Nephron progenitor cell (in vitro differentiated cells): ENCODE data around the gene PLXNA4.

Source experiments
- DNase-seq: peaks from one replicate; pipeline ENCODE4 v3.0.0; 2021
- H3K27ac Mint-ChIP-seq: 2 replicates; pipeline ENCODE4 v1.8.0; 2021; ENCODE audit warnings: mild to moderate bottlenecking, moderate library complexity, mixed read lengths
- H3K27me3 Mint-ChIP-seq: 2 replicates; pipeline ENCODE4 v1.8.0; 2021; ENCODE audit warnings: mild to moderate bottlenecking, low read depth, mixed read lengths; ENCODE audit not compliant: poor library complexity
- H3K36me3 Mint-ChIP-seq: 2 replicates; pipeline ENCODE4 v1.8.0; 2021; ENCODE audit warnings: low read depth, mixed read lengths
- H3K4me1 Mint-ChIP-seq: 2 replicates; pipeline ENCODE4 v1.8.0; 2021; ENCODE audit warnings: mixed read lengths
- H3K4me3 Mint-ChIP-seq: 2 replicates; pipeline ENCODE4 v1.8.0; 2021; ENCODE audit warnings: mild to moderate bottlenecking, moderate library complexity, mixed read lengths
- H3K9me3 Mint-ChIP-seq: 2 replicates; pipeline ENCODE4 v1.8.0; 2021; ENCODE audit warnings: mild to moderate bottlenecking, moderate library complexity, mixed read lengths
- CTCF ChIP-seq: fragments of 200-600 bp; sonication (generic); IDR thresholded peaks from 2 replicates; pipeline ENCODE4 v1.5.0; 2021; ENCODE audit warnings: antibody characterized with exemption

PLXNA4 gene

DNA sequence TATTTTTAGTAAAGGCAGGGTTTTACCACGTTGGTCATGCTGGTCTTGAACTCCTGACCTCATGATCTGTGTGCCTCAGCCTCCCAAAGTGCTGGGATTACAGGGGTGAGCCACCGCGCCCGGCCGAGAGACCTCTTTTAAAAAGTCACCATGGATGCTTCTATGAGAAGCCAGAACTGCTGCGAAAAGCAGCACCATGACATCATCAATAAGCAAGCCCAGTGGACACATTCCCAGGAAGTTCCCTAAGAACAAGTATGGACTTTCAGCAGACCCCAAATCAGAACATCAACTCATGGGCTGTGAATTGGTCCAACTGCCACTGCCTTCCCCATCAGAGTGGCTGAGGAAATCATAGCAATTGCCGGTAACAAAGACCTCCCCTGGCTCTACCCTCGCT lies 93.4 kb downstream of the PLXNA4 start:
- Mint-ChIP-seq H3K4me3 (no peak overlapping the region), H3K27me3 (peaks cover 41% of the 10 kb centered on the region), H3K4me1 (peaks cover 50% of the 10 kb centered on the region), H3K27ac (no peak overlapping the region), H3K9me3 (no peaks in the 10 kb centered on the region), H3K36me3 (no peaks in the 10 kb centered on the region)
- no peak for TF ChIP-seq CTCF
- DNase-seq = no peak

DNA sequence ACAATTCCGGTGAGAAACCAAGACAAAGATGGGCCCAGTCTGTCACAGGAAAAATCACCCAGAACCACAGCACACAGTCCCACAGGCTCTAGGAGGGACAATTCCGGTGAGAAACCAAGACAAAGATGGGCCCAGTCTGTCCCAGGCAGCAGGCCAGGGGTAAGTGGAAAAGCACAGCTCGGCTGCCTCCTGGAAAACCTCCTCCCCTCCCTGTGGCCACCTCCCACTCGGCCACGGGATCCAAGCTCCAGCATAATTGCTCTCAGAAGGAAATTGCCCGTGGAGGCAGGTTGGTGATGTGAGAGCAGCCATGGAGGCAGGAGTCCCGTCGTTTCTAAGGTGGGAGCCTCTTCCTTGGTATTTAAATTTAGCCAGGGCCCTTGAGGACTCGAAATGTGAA lies 95.7 kb downstream of the PLXNA4 start:
- H3K4me1 Mint-ChIP-seq = peaks cover 33% of the 10 kb centered on the region
- DNase-seq = no peak

GRCh38 chr7:132476541-132476940 lies 99.7 kb downstream of the PLXNA4 start:
- TF ChIP-seq CTCF = no peak
- Mint-ChIP-seq H3K4me3 (no peak overlapping the region), H3K4me1 (peaks cover 51% of the 10 kb centered on the region)

More for the DNA sequence above, 95.7 kb downstream of the PLXNA4 start:
- Mint-ChIP-seq H3K36me3 (no peaks in the 10 kb centered on the region), H3K4me3 (no peak overlapping the region), H3K27me3 (peaks cover 43% of the 10 kb centered on the region), H3K9me3 (peaks cover 4% of the 10 kb centered on the region), H3K27ac (no peak overlapping the region)
- TF ChIP-seq CTCF = no peak

GRCh38 chr7:132475669-132476116 lies 100.6 kb downstream of the PLXNA4 start:
- H3K4me3 Mint-ChIP-seq = peak overlapping the region; percentile 56
- H3K4me1 Mint-ChIP-seq = peaks cover 58% of the 10 kb centered on the region
- DNase-seq = no peak
- TF ChIP-seq CTCF = no peak
- no peaks in the 10 kb centered on the region for H3K36me3 Mint-ChIP-seq
- H3K27ac Mint-ChIP-seq = no peak overlapping the region
- H3K27me3 Mint-ChIP-seq = peaks cover 34% of the 10 kb centered on the region
- H3K9me3 Mint-ChIP-seq = peaks cover 4% of the 10 kb centered on the region

More at GRCh38 chr7:132476541-132476940, 99.7 kb downstream of the PLXNA4 start:
- H3K9me3 Mint-ChIP-seq = peaks cover 4% of the 10 kb centered on the region
- H3K36me3 Mint-ChIP-seq = no peaks in the 10 kb centered on the region
- no peak for DNase-seq
- H3K27ac Mint-ChIP-seq = no peak overlapping the region
- peaks cover 31% of the 10 kb centered on the region for H3K27me3 Mint-ChIP-seq

- Mint-ChIP-seq H3K27ac (no peak overlapping the region), H3K27me3 (peaks cover 37% of the 10 kb centered on the region), H3K9me3 (peaks cover 4% of the 10 kb centered on the region), H3K36me3 (no peaks in the 10 kb centered on the region), H3K4me3 (peak overlapping the region; percentile 56), H3K4me1 (peaks cover 61% of the 10 kb centered on the region)
- no peak for DNase-seq
- no peak for TF ChIP-seq CTCF
Observed at GRCh38 chr7:132475037-132475668, 101.1 kb downstream of the PLXNA4 start.
